Tibial nerve (tissue), 4 donors: ENCODE data around the gene PAGR1. TPM values are rescaled to one million over a fixed set of nuclear protein-coding genes. Genes with fewer than 3 reads are reported as not detected.

Experiments
- DNase-seq, 2 donors: peaks; one replicate each; pipeline ENCODE4 v3.0.0-alpha.2; 2019; ENCODE audit warnings: low spot score in 2 of 2
- H3K27ac ChIP-seq, 4 donors: fragments of 200-600 bp; sonication (generic) in 3 of 4; one replicate each; pipeline ENCODE4 v1.5.1; 2017 to 2019; ENCODE audit warnings: mild to moderate bottlenecking in 1 of 4
- H3K27me3 ChIP-seq, 2 donors: fragments of 200-600 bp; sonication (generic) in 1 of 2; one replicate each; pipeline versions ENCODE4 v1.5.1 to v1.6.0; 2017 to 2019
- H3K36me3 ChIP-seq, 3 donors: fragments of 200-600 bp; sonication (generic); one replicate each; pipeline ENCODE4 v1.5.1; 2018 to 2019
- H3K4me1 ChIP-seq, 4 donors: fragments of 200-600 bp; sonication (generic) in 3 of 4; one replicate each; pipeline ENCODE4 v1.5.1; 2017 to 2019
- H3K4me3 ChIP-seq, 4 donors: fragments of 200-600 bp; sonication (generic) in 3 of 4; one replicate each; pipeline ENCODE4 v1.5.1; 2017 to 2019; ENCODE audit warnings: mild to moderate bottlenecking in 1 of 4, moderate library complexity in 1 of 4
- H3K9me3 ChIP-seq, 4 donors: fragments of 200-600 bp; sonication (generic) in 3 of 4; one replicate each; pipeline ENCODE4 v1.5.1; 2017 to 2019
- EP300 ChIP-seq, 2 donors: sonication (generic); formaldehyde crosslinking; IDR thresholded peaks; one replicate each; pipeline ENCODE4 v1.6.1; 2017; ENCODE audit warnings: antibody characterized with exemption in 2 of 2, mild to moderate bottlenecking in 1 of 2
- POLR2A ChIP-seq, 2 donors: fragments of 450-650 bp; IDR thresholded peaks; one replicate each; pipeline ENCODE4 v1.6.1; 2017; ENCODE audit warnings: antibody characterized with exemption in 2 of 2, mild to moderate bottlenecking in 2 of 2, moderate library complexity in 2 of 2
- WGBS, 2 donors: methylation state at CpG; one replicate each; pipeline ENCODE4 v1.1.5; 2018; 5-methylcytosine and 5-hydroxymethylcytosine counted together
- total RNA-seq, 4 donors: library from RNA; depleted of rRNA; stranded (reverse); fragments of >200 nt; gene quantifications; one replicate each; pipeline ENCODE4 v1.1.0, GENCODE V29; 2016
- TF ChIP-seq, protein P1 (sequence below), 5 experiments: fragments of 200-600 bp in 3 of 5; fragments of 450-650 bp in 2 of 5; sonication (generic) in 3 of 5; IDR thresholded peaks; one replicate each; pipeline ENCODE4 v1.5.1; 2016 to 2019; ENCODE audit warnings: antibody characterized with exemption in 5 of 5, mild to moderate bottlenecking in 3 of 5, moderate library complexity in 2 of 5

The PAGR1 gene
- total RNA-seq, 4 donors from 2014 or later, result 40.8 to 70.7 (median 61.0) TPM

DNA sequence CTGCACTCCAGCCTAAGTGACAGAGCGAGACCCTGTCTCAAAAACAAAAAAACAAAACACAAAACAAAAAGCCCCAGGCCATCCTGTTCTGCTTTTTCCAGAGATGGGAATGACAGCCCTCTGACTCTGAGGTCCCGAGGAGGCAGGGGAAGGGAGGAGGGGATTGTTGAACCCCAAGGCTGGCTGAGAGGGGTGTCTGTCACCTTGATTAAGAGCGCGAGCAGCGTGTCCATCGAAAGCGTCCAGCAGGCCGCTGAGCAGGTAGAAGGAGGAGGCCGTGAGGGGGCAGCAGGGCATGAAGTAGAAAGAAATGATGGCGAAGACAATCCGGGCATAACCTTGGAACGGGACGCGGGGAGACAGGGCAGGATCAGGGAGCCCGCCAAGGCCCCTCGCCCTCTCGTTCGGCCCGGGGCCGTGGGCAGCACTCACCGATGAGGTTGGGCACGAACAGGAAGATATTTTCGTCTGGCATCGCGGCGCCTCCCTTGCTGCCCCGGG, 46.5 kb downstream of the PAGR1 start:
- peak overlapping the region; percentile 90 to 96 (median 94) for H3K27ac ChIP-seq
- H3K4me1 ChIP-seq, result peaks cover 0 to 30% (median 13%) of the 10 kb centered on the region in 4 donors
- peaks cover 3 to 40% (median 8%) of the 10 kb centered on the region in 3 donors for H3K36me3 ChIP-seq
- peak overlapping the region; percentile 88 to 97 (median 91) for H3K4me3 ChIP-seq
- no peaks in the 10 kb centered on the region for H3K27me3 ChIP-seq
- no peak for DNase-seq
- TF ChIP-seq EP300 (IDR thresholded peaks at IDR 0.05) (no peak), POLR2A (IDR thresholded peaks at IDR 0.05) (no peak)
- TF ChIP-seq, protein P1, sequence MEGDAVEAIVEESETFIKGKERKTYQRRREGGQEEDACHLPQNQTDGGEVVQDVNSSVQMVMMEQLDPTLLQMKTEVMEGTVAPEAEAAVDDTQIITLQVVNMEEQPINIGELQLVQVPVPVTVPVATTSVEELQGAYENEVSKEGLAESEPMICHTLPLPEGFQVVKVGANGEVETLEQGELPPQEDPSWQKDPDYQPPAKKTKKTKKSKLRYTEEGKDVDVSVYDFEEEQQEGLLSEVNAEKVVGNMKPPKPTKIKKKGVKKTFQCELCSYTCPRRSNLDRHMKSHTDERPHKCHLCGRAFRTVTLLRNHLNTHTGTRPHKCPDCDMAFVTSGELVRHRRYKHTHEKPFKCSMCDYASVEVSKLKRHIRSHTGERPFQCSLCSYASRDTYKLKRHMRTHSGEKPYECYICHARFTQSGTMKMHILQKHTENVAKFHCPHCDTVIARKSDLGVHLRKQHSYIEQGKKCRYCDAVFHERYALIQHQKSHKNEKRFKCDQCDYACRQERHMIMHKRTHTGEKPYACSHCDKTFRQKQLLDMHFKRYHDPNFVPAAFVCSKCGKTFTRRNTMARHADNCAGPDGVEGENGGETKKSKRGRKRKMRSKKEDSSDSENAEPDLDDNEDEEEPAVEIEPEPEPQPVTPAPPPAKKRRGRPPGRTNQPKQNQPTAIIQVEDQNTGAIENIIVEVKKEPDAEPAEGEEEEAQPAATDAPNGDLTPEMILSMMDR (IDR thresholded peaks at IDR 0.05), result no peak
- no peaks in the 10 kb centered on the region for H3K9me3 ChIP-seq
- 0 to 3% methylated on average over 27 of the region's 27 CpGs for WGBS, 2 donors

DNA sequence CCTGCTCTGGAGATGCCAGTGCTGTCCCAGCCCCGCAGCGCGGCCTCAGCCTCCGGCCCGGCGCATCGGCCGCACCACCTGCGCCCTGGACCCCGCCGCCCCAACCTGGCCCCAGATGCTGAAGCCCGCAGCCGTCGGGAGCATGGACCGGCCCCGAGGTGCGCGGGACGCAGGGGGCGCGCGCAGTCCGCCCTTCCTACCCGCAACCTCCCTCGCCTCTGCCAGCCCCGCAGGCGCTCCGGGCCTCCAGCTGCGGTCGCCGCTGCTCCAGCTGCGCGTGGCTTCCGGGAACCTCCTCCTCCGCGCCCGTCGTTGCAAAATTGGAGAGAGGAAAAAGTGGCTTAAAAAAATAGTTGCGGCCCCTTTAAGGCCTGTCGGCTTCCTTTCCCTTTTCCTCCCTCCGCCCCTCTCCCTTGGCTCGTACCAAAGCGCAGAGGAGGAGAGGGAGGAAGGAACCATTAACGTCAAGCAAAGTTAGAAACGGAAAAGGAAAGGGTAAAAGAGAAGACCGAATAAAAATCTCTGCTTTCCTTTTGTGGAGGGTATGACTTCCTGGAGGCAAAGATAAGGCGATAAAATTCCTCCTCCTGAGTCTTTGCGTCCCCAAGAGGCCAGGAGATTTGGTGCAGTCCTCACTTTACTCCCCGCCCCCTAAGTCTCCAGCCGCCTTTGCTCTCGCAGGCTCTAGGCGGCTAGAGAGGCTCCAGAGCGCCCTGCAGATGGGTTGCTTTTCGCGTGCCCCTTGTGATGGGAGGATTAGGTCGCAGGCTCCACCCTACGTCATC, 47.1 kb downstream of the PAGR1 start, which contains the start of gene CDIPT:
Gene CDIPT, minus strand, starts transcription at position 343 of the 785 bp plus-strand sequence. CDS start 369 bp downstream, outside the sequence.
- WGBS, 2 donors, result 1% methylated on average over 52 to 54 of the region's 57 CpGs
- no peaks in the 10 kb centered on the region for H3K9me3 ChIP-seq
- H3K27ac ChIP-seq, result peak within 1 kb of the TSS; percentile 90 to 96 (median 94)
- peak within 1 kb of the TSS; percentile 88 to 97 (median 91) for H3K4me3 ChIP-seq
- H3K4me1 ChIP-seq, result peaks cover 0 to 30% (median 13%) of the 10 kb centered on the region in 4 donors
- no peaks in the 10 kb centered on the region for H3K27me3 ChIP-seq
- peak; percentile 76 to 87 for DNase-seq
- TF ChIP-seq, protein P1 (IDR thresholded peaks at IDR 0.05), result peak; percentile 27 to 93 (median 71)
- TF ChIP-seq POLR2A (IDR thresholded peaks at IDR 0.05) (no peak), EP300 (IDR thresholded peaks at IDR 0.05) (peak; percentile 87 to 91)
- H3K36me3 ChIP-seq, result peaks cover 3 to 33% (median 8%) of the 10 kb centered on the region in 3 donors

DNA sequence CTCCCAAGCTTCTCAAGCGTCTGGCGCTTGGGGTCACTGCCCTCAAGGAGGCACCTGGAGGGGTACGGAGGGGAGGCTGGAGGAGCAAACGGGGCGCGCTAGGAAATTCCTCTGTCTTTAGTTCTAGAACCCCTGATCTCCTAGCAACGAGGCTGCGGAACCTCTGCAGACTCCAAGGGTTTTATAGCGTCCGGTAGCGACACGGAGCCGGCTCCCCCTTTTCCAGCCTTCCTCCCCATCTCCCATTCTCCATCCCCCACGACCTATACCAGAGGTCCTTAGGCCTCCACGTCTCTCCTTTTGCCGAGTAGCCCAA, 47.7 kb downstream of the PAGR1 start:
- DNase-seq, result no peak
- peaks cover 0 to 30% (median 13%) of the 10 kb centered on the region in 4 donors for H3K4me1 ChIP-seq
- H3K27me3 ChIP-seq, result no peaks in the 10 kb centered on the region
- H3K9me3 ChIP-seq, result no peaks in the 10 kb centered on the region
- 31 to 32% methylated on average over 16 of the region's 16 CpGs for WGBS, 2 donors
- TF ChIP-seq EP300 (IDR thresholded peaks at IDR 0.05) (no peak), POLR2A (IDR thresholded peaks at IDR 0.05) (no peak)
- TF ChIP-seq, protein P1 (IDR thresholded peaks at IDR 0.05), result no peak
- peak overlapping the region; percentile 11 to 97 (median 89) for H3K4me3 ChIP-seq
- H3K36me3 ChIP-seq, result peaks cover 3 to 28% (median 7%) of the 10 kb centered on the region in 3 donors
- peak overlapping the region; percentile 8 to 96 (median 94) for H3K27ac ChIP-seq

DNA sequence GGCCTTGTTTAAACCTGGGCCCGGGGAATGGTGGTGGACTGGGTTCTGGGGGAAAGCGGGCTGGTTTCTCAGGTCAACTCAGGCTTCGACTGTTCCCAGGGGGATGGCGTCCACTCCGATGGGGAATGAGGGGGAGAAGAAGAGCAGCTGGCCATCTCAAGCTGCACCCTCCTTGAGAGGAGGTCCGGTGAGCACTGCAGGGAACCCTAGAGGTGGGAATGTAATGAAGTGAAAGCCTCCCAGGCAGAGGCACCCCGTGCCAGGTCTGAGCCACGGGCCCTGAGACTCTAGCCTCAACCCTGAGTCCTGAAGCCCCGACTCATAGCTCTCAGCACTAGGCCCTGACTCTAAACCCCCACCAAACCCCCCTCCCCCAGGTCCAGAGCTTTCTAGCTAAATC, 48.3 kb downstream of the PAGR1 start:
- DNase-seq, result no peak
- Histone ChIP-seq H3K36me3 (peaks cover 0 to 22% (median 5%) of the 10 kb centered on the region in 3 donors), H3K4me1 (peaks cover 0 to 30% (median 13%) of the 10 kb centered on the region in 4 donors), H3K9me3 (no peaks in the 10 kb centered on the region), H3K27ac (no peak overlapping the region), H3K27me3 (no peaks in the 10 kb centered on the region), H3K4me3 (peak overlapping the region in 1 of 4 donors; percentile 11)
- TF ChIP-seq POLR2A (IDR thresholded peaks at IDR 0.05) (no peak), EP300 (IDR thresholded peaks at IDR 0.05) (no peak)
- TF ChIP-seq, protein P1 (IDR thresholded peaks at IDR 0.05), result no peak
- 79 to 84% methylated on average over 9 of the region's 9 CpGs for WGBS, 2 donors
